Nephron (organoid): ENCODE results near the gene DHRS4L2.

Source experiments
- H3K27ac Mint-ChIP-seq, 3 experiments: 2 replicates each; pipeline ENCODE4 v1.8.0; 2020; ENCODE audit warnings: mixed read lengths in 3 of 3, mild to moderate bottlenecking in 2 of 3, moderate library complexity in 1 of 3
- H3K27me3 Mint-ChIP-seq: 2 replicates; pipeline ENCODE4 v1.8.0; 2021; ENCODE audit warnings: low read depth, mild to moderate bottlenecking, moderate library complexity, mixed read lengths
- H3K36me3 Mint-ChIP-seq: 2 replicates; pipeline ENCODE4 v1.8.0; 2020; ENCODE audit warnings: low read depth, mixed read lengths
- H3K4me1 Mint-ChIP-seq: 2 replicates; pipeline ENCODE4 v1.8.0; 2020; ENCODE audit warnings: mixed read lengths
- H3K4me3 Mint-ChIP-seq, 3 experiments: 2 replicates each; pipeline ENCODE4 v1.8.0; 2020; ENCODE audit warnings: mild to moderate bottlenecking in 3 of 3, mixed read lengths in 3 of 3, moderate library complexity in 2 of 3
- H3K9me3 Mint-ChIP-seq: 2 replicates; pipeline ENCODE4 v1.8.0; 2020; ENCODE audit warnings: mixed read lengths
- TF ChIP-seq, protein P1 (sequence below), 3 experiments: fragments of 200-600 bp; sonication (generic); IDR thresholded peaks; one replicate each; pipeline ENCODE4 v1.5.0; 2021; ENCODE audit warnings: antibody characterized with exemption in 3 of 3; ENCODE audit not compliant: unreplicated experiment in 3 of 3

DHRS4L2 gene

DNA sequence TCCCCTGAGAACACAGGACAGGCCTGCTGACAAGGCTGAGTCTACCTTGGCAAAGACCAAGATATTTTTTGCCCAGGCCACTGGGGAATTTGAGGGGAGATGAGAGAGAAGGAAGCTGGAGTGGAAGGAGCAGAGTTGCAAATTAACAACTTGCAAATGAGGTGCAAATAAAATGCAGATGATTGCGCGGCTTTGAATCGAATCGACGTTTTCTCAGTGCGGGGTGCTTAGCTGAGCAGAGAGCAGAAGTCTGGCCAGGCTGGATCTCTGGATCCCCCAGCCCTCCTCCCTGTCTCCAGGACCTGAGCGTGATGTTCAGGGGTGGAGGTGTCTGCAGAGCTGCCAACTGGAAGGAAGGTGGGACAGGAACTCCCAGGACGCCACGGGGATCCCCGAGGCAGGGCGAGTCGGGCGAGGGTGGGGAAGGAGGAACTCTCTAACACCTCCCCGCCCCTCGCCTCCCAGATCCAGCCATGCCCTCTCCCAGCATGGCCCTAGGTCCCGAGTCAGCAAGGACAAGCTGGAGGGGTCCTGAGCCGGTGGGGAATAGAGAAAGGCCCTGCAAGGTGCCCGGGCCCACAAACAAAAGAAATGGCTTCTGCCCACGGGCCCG is 62.6 kb downstream of the DHRS4L2 start:
- H3K27me3 Mint-ChIP-seq = peaks cover 41% of the 10 kb centered on the region
- H3K27ac Mint-ChIP-seq = peak overlapping the region; percentile 39 to 87 (median 60)
- peak overlapping the region; percentile 84 to 92 (median 88) for H3K4me3 Mint-ChIP-seq
- no peaks in the 10 kb centered on the region for H3K9me3 Mint-ChIP-seq
- peaks cover 10% of the 10 kb centered on the region for H3K4me1 Mint-ChIP-seq
- TF ChIP-seq, protein P1, sequence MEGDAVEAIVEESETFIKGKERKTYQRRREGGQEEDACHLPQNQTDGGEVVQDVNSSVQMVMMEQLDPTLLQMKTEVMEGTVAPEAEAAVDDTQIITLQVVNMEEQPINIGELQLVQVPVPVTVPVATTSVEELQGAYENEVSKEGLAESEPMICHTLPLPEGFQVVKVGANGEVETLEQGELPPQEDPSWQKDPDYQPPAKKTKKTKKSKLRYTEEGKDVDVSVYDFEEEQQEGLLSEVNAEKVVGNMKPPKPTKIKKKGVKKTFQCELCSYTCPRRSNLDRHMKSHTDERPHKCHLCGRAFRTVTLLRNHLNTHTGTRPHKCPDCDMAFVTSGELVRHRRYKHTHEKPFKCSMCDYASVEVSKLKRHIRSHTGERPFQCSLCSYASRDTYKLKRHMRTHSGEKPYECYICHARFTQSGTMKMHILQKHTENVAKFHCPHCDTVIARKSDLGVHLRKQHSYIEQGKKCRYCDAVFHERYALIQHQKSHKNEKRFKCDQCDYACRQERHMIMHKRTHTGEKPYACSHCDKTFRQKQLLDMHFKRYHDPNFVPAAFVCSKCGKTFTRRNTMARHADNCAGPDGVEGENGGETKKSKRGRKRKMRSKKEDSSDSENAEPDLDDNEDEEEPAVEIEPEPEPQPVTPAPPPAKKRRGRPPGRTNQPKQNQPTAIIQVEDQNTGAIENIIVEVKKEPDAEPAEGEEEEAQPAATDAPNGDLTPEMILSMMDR (IDR thresholded peaks at IDR 0.05; ENCODE audit: unreplicated experiment in 3 of 3) = no peak
- no peaks in the 10 kb centered on the region for H3K36me3 Mint-ChIP-seq

DNA sequence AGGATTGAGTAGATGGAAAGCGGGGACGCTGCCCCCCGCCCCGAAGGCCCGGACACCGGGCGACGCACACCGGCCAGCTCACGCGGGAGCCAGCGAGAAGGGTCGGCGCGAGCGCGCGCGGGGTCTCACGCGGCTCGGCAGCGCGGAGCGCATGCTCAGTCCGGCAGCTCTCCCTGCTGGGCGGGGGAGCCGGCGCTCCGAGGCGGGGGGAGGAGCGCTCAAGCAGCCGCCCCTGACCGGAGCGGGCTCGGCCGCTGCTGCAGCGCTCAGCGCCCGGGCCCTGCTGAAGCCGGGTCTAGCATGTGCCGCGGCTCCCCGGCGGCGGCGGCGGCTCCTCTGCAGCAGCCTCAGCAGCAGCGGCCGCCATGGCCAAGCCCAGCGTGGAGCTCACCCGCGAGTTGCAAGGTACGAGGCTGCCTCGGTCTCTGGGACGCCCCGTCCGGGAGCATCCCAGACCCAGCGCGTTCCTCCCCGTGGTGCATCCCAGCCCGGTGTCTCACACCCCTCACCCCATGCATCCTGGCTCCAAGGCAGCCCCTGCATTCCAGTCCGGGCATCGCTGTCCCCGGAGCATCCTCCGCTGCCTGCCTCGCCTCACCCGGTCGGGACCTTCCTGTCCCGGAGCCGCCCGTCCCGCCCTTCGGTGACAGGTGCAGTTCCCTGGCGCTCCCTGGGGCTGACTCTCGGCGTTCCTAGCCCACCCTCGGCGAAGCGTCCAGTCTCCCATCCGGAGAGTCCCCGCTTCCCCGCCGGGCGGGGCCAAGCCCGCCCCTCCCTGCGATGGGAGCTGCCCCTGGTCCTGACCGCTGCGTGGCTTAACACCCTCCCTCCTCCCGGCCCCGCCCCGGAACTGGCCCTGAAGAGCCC is 63.3 kb downstream of the DHRS4L2 start, which contains the start of gene CARMIL3:
Gene CARMIL3, plus strand, starts transcription at position 221 of the 867 bp plus-strand sequence. Its CDS starts 145 bp downstream, at position 366.
- H3K27me3 Mint-ChIP-seq = peaks cover 41% of the 10 kb centered on the region
- no peaks in the 10 kb centered on the region for H3K9me3 Mint-ChIP-seq
- TF ChIP-seq, protein P1 (IDR thresholded peaks at IDR 0.05; ENCODE audit: unreplicated experiment in 3 of 3) = no peak
- H3K27ac Mint-ChIP-seq = peak within 1 kb of the TSS; percentile 39 to 87 (median 60)
- H3K4me3 Mint-ChIP-seq = peak within 1 kb of the TSS; percentile 84 to 92 (median 88)
- peaks cover 10% of the 10 kb centered on the region for H3K4me1 Mint-ChIP-seq
- no peaks in the 10 kb centered on the region for H3K36me3 Mint-ChIP-seq

DNA sequence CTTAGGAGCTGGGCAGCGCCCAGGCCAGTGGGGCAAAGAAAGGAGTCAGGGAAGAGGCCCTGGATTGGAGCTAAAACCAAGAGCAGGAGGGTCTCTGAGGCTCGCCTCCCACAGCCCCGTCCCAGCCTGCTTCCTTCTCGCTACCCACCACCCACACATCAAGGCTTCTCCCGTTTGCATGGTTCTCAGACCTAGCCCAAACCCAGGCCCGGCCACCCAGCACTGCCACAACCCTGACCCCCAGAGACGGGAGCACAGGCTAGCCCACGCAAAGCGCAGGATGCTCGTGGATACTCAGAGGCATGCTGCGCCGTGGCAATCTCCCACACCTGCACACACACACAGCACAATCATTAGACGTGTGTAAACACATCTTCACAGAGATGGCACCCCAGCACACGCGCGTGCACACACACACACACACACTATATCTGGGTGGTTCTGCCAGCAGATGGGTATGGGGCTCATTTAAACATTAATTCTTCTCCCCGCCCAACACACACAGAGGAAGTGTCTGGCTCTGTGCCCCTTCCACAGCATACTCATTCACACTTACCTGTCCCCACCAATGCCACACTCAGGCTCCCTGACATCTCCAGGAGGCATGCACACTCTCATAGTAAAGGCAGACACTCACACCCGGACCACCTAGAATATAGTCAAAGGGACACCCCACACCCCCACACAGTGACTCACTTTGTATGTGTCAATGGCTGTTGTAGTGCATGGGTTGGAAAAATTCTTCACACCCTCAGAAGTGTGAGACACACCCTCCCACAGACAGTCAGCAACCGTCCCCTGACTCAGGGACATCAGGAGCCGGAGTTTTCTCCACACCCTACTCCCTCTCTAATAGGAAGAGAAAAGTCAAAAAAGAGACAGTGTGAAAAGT is 64.2 kb downstream of the DHRS4L2 start:
- Mint-ChIP-seq H3K9me3 (no peaks in the 10 kb centered on the region), H3K27me3 (peaks cover 41% of the 10 kb centered on the region), H3K36me3 (no peaks in the 10 kb centered on the region), H3K4me1 (peaks cover 10% of the 10 kb centered on the region), H3K4me3 (peak overlapping the region; percentile 75 to 83 (median 75)), H3K27ac (no peak overlapping the region)
- TF ChIP-seq, protein P1 (IDR thresholded peaks at IDR 0.05; ENCODE audit: unreplicated experiment in 3 of 3) = no peak

DNA sequence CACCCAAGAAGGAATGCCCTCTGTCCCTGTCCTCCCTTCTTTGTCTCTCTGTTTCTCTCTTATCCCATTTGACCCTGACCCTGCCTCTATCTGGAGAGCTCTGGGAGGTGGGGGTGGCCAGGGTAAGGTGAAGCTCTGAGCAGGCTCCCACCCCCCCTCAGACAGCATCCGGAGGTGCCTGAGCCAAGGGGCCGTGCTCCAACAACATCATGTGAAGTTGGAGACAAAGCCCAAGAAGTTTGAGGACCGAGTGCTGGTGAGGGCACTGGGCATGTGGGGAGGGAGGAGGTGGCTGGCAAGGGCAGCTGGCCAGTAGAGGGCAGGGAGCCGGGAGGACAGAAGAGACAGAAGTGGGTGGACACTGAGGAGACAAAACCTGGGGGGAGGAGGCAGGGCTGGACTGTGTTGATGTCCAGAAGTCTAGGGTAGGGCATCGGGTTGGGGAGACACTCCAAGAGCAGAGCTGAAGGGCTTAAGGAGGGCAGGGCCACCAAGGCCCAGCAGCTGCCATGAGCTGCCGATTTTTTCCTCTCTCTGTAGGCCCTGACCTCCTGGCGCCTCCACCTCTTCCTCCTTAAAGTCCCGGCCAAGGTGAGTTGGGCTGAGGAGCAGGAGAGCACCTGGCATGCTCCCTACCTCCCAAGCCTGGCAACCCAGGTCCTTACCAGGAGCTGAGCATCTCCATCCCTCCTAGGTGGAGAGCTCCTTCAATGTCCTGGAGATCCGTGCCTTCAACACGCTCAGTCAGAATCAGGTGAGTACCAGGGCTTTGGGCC is 65.0 kb downstream of the DHRS4L2 start:
- Mint-ChIP-seq H3K27ac (no peak overlapping the region), H3K9me3 (no peaks in the 10 kb centered on the region), H3K4me3 (peak overlapping the region; percentile 75 to 83 (median 75)), H3K27me3 (peaks cover 39% of the 10 kb centered on the region), H3K36me3 (no peaks in the 10 kb centered on the region), H3K4me1 (peaks cover 15% of the 10 kb centered on the region)
- TF ChIP-seq, protein P1 (IDR thresholded peaks at IDR 0.05; ENCODE audit: unreplicated experiment in 3 of 3) = no peak

DNA sequence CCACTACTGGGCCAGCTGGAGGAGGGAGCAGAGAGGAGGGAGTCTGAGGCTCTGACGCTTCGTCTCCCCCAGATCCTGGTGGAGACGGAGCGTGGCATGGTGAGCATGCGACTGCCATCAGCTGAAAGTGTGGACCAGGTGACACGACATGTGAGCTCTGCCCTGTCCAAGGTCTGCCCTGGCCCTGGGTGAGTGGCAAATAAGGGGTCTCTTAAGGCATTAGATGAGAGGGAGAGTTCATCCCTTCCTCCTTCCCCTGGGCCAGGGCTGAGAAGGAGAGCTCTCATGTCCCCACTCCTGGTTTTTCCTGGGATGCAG is 65.6 kb downstream of the DHRS4L2 start:
- TF ChIP-seq, protein P1 (IDR thresholded peaks at IDR 0.05; ENCODE audit: unreplicated experiment in 3 of 3) = no peak
- Mint-ChIP-seq H3K9me3 (no peaks in the 10 kb centered on the region), H3K27me3 (peaks cover 39% of the 10 kb centered on the region), H3K4me1 (peaks cover 15% of the 10 kb centered on the region), H3K36me3 (no peaks in the 10 kb centered on the region), H3K4me3 (no peak overlapping the region), H3K27ac (no peak overlapping the region)
